H1 (cell line): Measurements from ENCODE around the gene TSEN34.

Experiments used
- CEBPB ChIP-seq: IDR thresholded peaks from 2 replicates; pipeline ENCODE4 v1.6.1; 2012; ENCODE audit warnings: low read depth, low read length
- CTBP2 ChIP-seq: IDR thresholded peaks from 2 replicates; pipeline ENCODE4 v1.7.0; 2011; ENCODE audit warnings: borderline replicate concordance, mild to moderate bottlenecking, moderate library complexity, mixed read lengths, low read length; ENCODE audit not compliant: insufficient read depth, insufficient read length
- CTCF ChIP-seq, 3 experiments: IDR thresholded peaks; 1 replicate in 2 of 3; 2 replicates in 1 of 3; pipeline versions ENCODE4 v1.5.1 to v1.6.1; 2011; ENCODE audit warnings: low read length in 3 of 3, mild to moderate bottlenecking in 3 of 3, inconsistent platforms in 2 of 3, low read depth in 1 of 3, moderate library complexity in 1 of 3; ENCODE audit not compliant: insufficient read depth in 1 of 3; ENCODE audit errors: control extremely low read depth in 1 of 3
- EP300 ChIP-seq, 2 experiments: IDR thresholded peaks; 1 replicate in 1 of 2; 2 replicates in 1 of 2; pipeline ENCODE4 v1.6.1; 2011 to 2012; ENCODE audit warnings: low read depth in 2 of 2, low read length in 2 of 2, mild to moderate bottlenecking in 2 of 2, borderline replicate concordance in 1 of 2, inconsistent platforms in 1 of 2, moderate library complexity in 1 of 2
- GTF2F1 ChIP-seq: IDR thresholded peaks from 2 replicates; pipeline ENCODE4 v1.6.1; 2012; ENCODE audit warnings: low read depth, low read length, improper control_type of control experiment, borderline replicate concordance
- POLR2AphosphoS5 ChIP-seq: IDR thresholded peaks from 2 replicates; pipeline ENCODE4 v1.6.1; 2011; ENCODE audit warnings: low read depth, low read length
- SIN3A ChIP-seq, 2 experiments: IDR thresholded peaks in 1 of 2; conservative IDR thresholded peaks in 1 of 2; 2 replicates each; pipeline ENCODE4 v1.6.1; 2011 to 2012; ENCODE audit warnings: low read length in 2 of 2, improper control_type of control experiment in 1 of 2, low read depth in 1 of 2, mild to moderate bottlenecking in 1 of 2
- SP2 ChIP-seq: IDR thresholded peaks from 2 replicates; pipeline ENCODE4 v1.6.1; 2012; ENCODE audit warnings: mild to moderate bottlenecking, low read length, inconsistent platforms
- TEAD4 ChIP-seq: IDR thresholded peaks from 2 replicates; pipeline ENCODE4 v1.6.1; 2012; ENCODE audit warnings: low read depth, low read length, inconsistent platforms, mixed read lengths
- TF ChIP-seq, protein P1 (sequence below): IDR thresholded peaks from 2 replicates; pipeline ENCODE4 v1.6.1; 2012; ENCODE audit warnings: inconsistent platforms

DNA sequence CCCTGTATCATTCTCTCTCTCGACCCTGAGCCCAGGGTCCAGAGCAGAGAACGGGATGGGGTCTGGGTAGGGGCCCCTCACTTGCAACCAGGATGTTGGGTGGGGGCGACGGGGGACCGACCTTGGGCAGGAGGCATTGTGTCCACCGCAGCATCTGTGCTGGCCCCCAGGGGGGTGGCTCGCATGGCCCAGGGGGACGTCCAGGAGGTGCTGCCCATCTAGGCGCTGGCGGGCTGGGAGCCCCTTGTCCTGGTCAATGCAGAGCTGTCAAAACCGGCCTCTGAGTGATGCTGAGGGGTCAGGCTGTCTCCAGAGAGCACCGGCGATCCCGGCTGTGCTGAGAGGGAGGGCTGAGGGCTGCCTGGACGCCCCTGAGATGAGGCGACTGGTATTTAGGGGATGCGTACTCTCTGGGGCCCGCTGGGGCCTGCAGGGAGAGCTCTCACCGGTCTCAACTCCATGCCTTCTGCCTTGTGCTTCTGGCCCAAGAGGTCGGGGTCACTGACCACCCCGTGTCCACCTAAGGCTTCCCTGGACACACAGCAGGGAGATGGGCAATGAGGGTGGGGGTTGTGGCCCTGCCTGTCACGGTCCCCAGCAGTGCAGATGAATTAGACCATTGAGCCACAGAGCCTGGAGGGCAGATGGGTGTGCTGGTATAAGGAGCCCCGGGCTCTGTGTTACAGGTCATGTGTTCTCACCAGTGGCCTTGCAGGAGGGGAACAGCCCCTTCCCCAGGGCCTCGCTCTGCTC, 18.1 kb downstream of the TSEN34 start:
- no peak for TF ChIP-seq CTCF (IDR thresholded peaks at IDR 0.05; ENCODE audit: control extremely low read depth in 1 of 3, insufficient read depth in 1 of 3, low read depth in 1 of 3, low read length in 3 of 3)
- peak; percentile 16 for TF ChIP-seq POLR2AphosphoS5
- no peak for TF ChIP-seq CTBP2
- no peak for TF ChIP-seq TEAD4
- no peak for TF ChIP-seq CEBPB
- no peak for TF ChIP-seq GTF2F1
- TF ChIP-seq, protein P1, sequence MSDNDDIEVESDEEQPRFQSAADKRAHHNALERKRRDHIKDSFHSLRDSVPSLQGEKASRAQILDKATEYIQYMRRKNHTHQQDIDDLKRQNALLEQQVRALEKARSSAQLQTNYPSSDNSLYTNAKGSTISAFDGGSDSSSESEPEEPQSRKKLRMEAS = no peak
- 0 out of 4 replicates have a peak, but pooled peaks of 1 of the 2 experiments have one; percentile 41 for TF ChIP-seq SIN3A (conservative IDR thresholded peaks at IDR 0.05 in 1 of 2, IDR thresholded peaks at IDR 0.05 in 1 of 2; ENCODE audit: low read depth in 1 of 2, low read length in 2 of 2)
- no peak for TF ChIP-seq EP300 (IDR thresholded peaks at IDR 0.05; ENCODE audit: borderline replicate concordance in 1 of 2, low read depth in 2 of 2, low read length in 2 of 2)
- no peak for TF ChIP-seq SP2
